Thyroid gland (tissue), 4 donors: ENCODE measurements around the gene RTF1.

ENCODE experiments used
- CTCF ChIP-seq, 6 experiments: fragments of 200-600 bp in 3 of 6; fragments of 450-650 bp in 3 of 6; sonication (generic) in 3 of 6; IDR thresholded peaks; one replicate each; pipeline ENCODE4 v1.5.1; 2016 to 2019; ENCODE audit warnings: antibody characterized with exemption in 6 of 6, mild to moderate bottlenecking in 2 of 6, inconsistent platforms in 1 of 6, moderate library complexity in 1 of 6
- POLR2A ChIP-seq, 2 donors: fragments of 450-650 bp; IDR thresholded peaks; one replicate each; pipeline ENCODE4 v1.6.1; 2017; ENCODE audit warnings: antibody characterized with exemption in 2 of 2, mild to moderate bottlenecking in 2 of 2, moderate library complexity in 1 of 2

DNA sequence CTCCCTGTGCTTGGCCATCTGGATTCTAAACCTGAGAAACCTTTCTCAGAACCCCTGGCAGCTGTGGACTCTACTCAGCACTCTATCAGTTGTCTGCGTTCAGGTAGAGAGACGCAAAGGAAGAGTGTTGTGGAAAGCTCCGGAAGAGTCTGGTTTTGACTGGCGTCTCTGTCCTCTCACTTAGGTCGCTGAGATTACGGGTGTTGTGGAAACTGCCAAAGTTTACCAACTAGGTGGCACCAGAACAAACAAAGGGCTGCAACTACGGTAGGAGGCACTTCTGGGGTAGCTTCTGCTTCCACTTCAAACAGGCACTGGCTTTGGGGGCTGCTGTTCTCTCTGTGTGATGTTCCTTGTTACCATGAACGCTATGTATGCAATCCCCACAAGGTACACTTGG lies 57.5 kb downstream of the RTF1 start:
- no peak for TF ChIP-seq CTCF (IDR thresholded peaks at IDR 0.05)
- TF ChIP-seq POLR2A (IDR thresholded peaks at IDR 0.05) = no peak
